Activated T-helper 9 cell treated with anti-CD3 and anti-CD28 coated beads, Interleukin-2, amount 50 U/mL, for 16 hours (primary cell): ENCODE results near the gene FADD.
"Not testable (repeated sequence)": the region's sequence is repeated elsewhere in the genome, so short reads cannot be mapped to it uniquely, and the experiment has no call there.

Experiments used
- DNase-seq: peaks from one replicate; pipeline ENCODE4 v3.0.0-alpha.2; 2020; ENCODE audit warnings: low read depth

The FADD gene

DNA sequence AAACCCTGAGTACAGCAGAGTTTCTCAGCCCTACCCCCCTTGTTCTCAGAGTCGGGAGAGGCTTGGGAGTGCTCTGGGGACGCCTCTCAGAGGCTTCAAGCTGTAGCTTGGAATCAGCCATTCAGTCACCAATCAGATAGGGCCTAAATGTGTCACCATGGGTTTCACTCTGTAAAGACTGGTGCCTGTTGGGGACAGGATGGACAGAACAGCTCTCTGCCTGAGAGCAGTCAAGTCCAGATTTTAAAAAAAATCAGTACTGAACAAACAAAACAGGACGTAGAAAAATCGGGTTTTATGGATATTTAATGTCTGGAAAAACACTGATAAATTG is 1.3 kb downstream of the FADD start:
- DNase-seq: no peak

DNA sequence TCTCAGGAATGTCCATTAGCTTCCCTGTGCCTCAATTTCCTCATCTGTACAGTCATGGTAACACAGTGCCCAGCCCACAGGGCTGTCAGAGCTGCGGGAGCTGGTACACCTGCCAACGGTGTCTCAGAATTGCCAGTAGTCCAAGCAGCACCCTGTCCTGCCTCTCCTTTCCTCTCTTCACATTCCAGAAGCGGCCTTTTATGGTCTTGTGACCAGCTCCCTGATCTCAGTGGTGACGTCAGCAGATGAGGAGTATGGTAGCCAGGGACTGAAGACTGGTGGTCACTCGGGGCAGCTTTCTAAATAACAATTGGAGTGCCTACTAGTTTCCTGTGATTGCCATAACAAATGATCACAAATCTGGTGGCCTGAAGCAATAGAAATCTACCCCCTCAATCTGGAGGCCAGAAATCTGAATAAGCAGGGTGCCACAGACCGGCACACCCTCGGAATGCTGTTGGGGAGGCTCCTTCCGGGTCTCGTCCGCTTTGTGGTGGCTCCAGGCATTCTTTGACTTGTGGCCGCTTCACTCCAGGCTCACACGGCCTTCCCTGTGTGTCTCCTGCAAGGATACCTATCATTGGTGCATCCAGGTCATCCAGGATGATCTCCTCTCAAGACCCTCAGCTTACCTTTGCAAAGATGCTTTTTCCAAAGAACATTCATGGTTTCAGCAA is 2.1 kb downstream of the FADD start:
- DNase-seq: no peak

DNA sequence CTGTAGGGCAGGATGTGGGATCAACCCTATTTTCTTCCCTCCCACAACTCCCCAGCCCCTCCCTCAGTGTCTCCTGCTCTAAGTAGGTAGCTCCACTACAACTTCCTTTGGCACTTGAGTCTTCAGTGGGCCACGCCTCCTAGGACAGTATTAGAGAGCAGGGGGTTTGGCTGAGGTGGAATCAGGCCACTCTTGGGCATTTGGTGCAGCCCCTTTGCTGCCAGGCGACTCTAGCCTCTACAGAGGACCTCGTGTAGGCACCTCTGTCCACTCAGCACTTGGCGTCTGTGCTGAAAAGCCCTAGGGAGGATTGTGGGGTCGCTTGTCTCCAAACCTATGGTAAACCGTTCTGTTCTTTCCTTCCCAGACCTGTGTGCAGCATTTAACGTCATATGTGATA is 2.7 kb downstream of the FADD start:
- DNase-seq: no peak

GRCh38 chr11:70206226-70206981 is 3.3 kb downstream of the FADD start:
- DNase-seq: no peak

GRCh38 chr11:70206982-70207376 is 3.9 kb downstream of the FADD start:
- DNase-seq: no peak

- no peak for DNase-seq
Observed at GRCh38 chr11:70207531-70208131, 4.5 kb downstream of the FADD start.

DNA sequence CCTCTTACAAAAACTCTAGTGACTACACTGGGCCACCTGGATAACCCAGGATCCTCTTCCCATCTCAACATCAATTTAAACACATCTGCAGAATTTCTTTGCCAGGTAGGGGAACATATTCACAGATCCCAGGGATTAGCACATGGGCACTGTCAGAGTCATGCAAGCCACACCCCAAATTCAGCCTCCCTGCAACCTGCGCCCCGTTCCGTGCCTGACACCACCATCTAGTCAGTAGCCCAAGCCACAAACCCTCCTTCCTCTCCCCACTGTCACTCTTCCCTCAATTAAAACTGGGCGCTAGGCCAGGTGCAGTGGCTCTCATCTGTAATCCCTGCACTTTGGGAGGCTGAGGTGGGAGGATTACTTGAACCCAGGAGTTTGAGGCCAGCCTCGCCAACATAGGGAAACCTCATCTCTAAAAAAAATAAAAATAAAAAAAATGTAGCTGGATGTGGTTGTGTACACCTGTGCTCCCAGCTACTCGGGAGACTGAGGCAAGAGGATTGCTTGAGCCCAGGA is 6.4 kb downstream of the FADD start:
- no peak for DNase-seq

DNA sequence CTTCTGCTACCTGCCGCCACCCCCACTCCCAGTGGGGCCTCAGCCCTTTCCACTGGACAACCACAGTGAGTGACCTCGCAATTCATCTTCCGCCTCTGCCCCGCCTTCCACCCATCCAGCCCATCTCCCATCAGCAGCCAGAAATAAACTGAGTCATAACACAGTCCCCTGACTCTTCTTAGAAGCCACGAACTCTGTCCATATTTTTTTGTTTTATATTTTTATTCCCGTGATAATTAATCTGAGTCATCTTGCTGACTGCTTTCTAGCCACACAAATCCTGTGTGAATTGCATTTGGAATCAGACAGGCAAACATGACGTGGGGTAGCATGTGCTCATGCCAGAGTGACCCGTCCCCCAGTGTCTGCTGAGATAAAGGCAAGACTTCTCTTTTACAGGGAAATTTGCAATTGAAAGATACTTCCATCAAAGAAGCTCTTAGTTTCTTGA is 7.0 kb downstream of the FADD start:
- no peak for DNase-seq

GRCh38 chr11:70210530-70210929 is 7.4 kb downstream of the FADD start:
- DNase-seq: no peak

DNA sequence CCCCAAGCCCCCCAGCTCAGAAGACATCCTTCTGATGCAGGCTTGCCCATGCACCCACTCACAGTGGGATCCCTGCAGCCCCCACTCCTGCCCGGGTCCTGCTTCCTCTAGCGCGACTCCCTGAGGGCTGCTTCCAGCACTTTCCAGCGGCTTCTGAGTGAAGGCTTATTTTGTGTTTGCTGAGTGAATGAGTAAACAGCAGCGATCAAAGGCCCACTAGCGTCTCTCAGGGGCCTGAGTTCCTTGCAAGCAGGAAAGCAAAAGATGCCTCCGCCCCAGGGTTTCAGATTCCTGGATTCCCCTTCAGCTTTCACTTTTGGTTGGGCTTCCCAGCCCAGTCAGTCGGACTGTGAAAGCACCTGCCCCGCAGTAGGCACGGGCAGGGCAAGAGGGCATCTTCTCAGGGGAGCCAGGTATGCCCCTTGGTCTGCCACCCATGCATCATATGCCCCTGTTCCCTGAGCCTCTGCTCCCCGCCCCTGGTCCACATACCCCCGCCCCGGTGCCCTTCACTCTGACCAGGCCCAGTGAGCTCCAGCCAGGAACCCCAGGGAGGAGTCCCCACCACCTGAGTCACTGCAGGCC is 9.2 kb downstream of the FADD start:
- no peak for DNase-seq

- DNase-seq: not testable (repeated sequence)
Observed at GRCh38 chr11:70217388-70217787, 14.3 kb downstream of the FADD start.

DNA sequence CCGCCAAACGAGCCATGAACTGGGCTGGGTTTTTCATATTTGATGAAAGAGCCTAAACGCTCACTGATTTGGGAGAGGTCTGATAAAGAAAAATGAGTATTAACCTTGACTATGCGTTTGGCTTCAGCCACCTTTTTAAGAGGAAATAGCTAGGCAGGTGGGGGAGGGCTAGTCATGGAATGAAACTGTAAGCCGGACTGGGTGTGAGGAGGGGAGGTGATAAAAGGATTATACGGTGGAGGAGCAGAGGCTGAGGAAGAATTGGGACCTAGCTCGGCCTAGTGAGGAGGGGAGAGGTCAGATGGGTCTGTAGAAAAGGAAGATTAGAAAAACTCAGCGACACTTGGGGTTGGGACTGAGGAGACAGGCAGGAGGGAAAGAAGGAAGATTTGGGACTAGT is 15.0 kb downstream of the FADD start:
- not testable (repeated sequence) for DNase-seq

GRCh38 chr11:70220136-70220535 is 17.0 kb downstream of the FADD start:
- DNase-seq: no peak

DNA sequence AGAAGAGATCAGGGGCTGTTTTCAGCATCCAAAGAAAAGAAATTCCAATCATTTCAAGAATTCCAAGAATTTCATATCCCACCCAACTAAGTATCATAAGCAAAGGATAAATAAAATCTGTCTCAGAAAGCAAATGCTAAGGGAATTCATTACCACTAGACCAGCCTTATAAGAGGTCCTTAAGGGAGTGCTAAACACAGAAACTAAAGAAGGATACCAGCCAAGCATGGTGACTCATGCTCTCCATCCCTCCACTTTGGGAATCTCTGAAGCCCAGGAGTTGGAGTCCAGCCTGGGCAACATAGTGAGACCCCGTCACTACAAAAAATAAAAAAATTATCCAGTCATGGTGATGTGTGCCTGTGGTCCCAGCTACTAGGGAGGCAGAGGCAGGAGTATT is 17.8 kb downstream of the FADD start:
- no peak for DNase-seq

DNA sequence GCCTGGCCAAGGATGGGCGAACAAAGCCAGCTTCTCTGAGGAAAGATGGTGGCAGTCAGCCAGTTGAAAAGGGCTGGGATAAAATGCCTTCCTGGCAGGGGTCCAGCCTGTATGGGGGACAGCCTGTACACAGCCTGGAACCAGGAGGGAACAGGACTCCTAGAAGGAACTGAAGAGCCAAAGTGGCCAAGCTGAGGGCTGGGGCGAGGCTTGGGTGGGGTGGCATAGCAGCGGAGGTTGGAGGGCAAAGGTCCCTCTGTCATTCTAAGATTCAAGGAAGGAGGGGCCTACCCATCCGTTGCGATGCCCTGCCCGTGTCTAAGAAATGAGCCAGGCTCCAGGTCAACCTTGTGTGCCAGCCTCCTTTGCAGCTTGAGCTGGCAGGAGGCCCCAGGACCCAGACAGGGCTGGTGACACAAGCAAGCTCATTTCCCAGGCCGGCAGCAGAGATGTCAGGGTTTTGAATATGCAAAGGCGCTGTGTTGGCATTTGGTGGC is 22.6 kb downstream of the FADD start:
- no peak for DNase-seq

GRCh38 chr11:70226183-70226582 is 23.1 kb downstream of the FADD start:
- DNase-seq: no peak

GRCh38 chr11:70226967-70227366 is 23.9 kb downstream of the FADD start:
- DNase-seq: no peak

DNA sequence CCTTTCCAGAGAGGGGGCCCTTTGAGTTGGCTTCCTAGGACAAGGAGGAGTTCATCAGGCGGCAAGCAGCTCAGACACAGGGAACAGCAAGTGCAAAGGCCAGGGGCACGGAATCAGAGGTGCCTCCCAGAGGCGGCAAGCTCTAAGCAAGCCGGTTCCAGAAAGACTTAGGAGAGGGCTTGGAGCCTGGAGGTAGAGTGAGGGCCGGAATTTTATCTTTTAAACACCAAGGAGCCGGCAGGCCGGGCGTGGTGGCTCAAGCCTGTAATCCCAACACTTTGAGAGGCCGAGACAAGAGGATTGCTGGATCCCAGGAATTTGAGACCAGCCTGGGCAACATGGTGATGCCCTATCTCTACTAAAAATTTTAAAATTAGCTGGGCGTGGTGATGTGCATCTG is 26.6 kb downstream of the FADD start:
- DNase-seq: no peak

DNA sequence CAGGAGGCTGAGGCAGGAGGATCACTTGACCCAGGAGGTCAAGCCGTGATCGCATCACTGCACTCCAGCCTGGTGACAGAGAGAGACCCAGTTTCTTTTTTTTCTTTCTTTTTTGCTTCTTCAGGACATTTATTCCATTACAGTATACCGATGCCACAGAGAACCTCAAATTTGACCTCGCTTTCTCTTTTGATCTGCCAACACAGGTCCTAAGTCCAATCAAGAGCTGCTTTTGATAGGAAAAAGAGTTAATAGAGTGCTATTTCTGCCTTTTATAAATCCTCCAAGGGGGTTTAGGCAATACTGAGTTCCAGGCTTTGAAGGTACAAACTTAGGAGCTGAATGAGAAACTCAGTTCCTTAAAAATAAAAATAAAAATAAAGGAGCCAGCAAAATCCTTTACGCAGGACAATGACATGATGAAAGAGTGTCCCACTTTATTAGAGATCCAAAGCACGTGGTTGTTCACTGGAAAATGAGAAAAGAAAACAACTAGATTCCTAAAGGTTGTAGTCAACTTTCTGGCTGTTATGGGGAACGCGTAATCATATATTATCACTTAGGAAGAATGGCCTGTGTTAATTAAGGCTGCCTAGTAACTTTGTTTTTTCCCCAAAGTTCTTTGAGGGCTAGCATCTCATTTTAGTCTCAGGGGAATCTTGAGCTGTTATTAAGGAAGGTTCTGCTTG is 27.2 kb downstream of the FADD start:
- DNase-seq: no peak

DNA sequence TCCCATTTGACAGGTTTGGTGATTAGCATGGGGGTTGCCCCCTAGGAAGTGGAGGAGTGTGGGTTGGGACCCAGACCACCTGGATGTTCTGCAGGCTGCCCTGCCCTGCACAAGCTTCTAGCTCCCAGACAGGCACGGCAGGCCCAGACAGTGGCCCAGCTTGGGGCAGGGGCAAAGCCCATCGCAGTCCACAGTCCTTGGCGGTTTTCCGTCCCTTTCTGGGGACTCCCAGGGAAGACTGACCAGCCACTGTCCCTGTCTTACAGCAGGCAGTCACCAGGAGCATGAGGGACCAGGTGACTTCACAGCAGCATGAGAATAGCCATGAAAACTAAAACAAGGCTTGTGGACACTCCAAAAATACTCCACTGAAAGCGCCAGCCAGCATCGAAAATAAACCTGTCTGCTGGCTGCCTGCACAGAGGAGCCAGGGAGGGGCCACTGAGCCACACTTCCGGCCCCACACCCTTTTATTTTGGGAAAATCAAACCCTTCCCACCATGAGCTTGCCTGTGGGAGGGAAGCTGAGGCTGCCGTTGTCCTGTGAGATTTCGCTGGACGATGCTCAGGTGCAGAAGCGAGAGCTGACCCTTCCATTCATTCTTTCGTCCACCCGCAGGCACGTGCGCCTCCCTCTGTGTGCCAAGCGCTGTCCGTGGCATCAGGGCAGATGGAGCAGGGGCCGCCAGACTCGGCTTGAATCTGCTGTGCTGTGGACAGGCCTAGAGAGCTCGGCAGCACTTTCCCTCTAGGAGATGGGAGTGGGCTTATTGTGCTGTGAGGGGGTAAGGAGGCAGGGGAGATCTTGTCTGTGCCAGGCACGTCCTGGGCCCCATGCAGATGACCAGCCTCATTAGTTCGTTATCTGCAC is 28.0 kb downstream of the FADD start:
- DNase-seq: no peak

DNA sequence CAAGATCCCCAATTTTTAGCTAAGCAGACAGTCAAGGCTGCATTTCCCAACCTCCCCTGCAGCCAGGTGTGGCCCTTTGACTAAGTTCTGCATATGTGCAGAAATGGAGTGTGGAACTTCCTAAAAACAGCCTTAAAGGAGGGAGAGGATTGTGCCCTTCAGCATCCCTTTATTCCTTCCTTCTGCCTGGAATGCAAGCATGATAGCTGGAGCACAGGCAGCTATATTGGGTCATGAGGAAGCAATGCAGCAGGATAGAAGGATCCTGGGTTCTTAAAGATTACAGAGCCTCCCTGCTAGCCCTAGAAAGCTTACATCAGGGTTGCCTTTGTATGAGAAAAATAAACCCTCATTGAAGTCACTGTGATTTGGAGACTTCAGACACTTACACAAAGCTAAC is 29.9 kb downstream of the FADD start:
- no peak for DNase-seq
